GM12874 (cell line): ENCODE results near the gene TNS3.

ENCODE experiments used
- CTCF ChIP-seq: IDR thresholded peaks from 2 replicates; pipeline ENCODE4 v1.5.1; 2011; ENCODE audit warnings: low read depth, mild to moderate bottlenecking, control low read depth, low read length, moderate library complexity; ENCODE audit not compliant: insufficient read depth

TNS3 gene

DNA sequence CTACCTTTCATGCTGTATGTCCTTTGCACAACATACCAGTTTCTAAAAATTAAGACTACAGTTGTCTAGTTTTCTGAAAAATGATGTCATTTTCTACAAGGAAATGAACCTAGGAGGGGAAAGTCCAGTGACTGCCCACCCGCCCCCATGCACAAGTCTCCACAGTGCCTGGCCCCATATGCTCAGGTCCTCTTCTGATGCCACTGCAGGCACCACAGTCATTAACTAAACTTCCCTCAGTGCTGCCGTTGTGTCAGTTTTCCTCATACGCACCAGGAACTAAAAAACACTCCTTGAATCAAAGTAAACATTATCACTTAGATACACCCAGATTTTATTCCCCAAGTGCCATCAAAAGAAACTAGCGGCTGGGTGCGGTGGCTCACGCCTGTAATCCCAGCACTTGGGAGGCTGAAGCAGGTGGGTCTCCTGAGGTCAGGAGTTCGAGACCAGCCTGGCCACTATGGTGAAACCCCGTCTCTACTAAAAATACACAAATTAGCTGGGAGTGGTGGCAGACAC is 6.9 kb upstream of the TNS3 start:
- TF ChIP-seq CTCF = no peak

- no peak for TF ChIP-seq CTCF
These were observed 6.1 kb upstream of the TNS3 start for GRCh38 chr7:47587976-47588375.

- no peak for TF ChIP-seq CTCF
These were observed 5.4 kb upstream of the TNS3 start for GRCh38 chr7:47587351-47587750.

DNA sequence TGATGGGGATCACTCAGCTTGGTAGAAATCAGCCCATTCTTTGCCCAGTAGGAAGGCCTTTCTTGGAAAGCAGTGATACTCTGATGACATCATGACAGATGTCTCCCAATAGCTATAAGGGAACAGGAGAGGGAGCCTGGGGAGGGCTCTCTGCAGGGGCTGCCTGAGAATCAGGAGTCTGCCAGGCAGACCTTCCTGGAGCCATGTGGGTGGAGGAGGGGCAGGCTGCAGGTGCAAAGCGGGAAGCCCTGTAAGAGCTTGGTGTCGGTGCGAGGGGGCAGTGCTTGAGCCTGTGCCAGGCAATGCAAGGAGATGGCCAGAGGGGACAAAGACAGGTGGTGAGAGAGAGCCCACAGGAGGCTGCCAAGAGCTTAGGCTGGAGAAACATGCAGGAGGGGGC is 5.0 kb upstream of the TNS3 start:
- TF ChIP-seq CTCF = no peak

- no peak for TF ChIP-seq CTCF
These were observed 2.6 kb upstream of the TNS3 start for GRCh38 chr7:47584536-47584895.

DNA sequence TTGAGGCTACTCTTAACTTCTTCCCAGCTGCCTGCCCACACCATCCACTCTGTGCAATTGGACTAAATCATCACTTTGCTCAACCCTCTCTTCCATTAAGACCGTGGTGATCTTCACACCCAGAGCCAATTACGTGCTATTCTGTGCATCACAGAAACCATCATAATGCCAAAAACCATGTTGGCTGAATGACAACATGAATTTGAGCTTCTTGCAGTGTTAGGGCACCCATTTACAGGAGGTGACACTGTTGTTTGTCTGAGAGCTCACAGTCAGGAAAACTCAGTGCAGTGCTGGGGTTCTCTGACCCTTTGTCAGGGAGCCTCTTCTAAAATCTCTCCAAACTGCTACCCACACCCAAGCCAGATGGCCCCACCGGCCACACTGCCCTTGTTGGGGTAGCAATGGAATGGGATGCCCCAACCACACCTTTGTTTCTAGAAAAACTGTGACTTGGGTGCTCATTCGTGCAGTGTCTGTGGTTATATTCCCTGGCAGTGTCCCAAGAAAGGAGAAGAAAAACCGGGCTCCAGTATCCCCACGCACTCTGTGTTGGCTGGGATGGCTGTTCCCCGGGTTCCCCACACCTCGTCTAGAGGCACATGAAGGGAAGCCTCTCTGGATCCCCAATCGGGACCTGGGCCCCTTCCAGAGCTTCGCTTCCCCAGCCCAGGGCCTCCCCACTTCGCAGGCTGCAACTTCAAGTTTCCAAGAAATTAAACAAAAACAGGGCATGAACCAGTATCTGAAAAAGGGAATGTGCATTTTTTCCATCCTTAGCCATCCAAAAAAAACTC is 2.0 kb upstream of the TNS3 start:
- TF ChIP-seq CTCF = no peak

GRCh38 chr7:47582764-47583738 is 1.1 kb upstream of the TNS3 start:
- no peak for TF ChIP-seq CTCF
